WI38 (cell line): ENCODE measurements around the gene PPIH.
"Not testable (repeated sequence)": the region's sequence is repeated elsewhere in the genome, so short reads cannot be mapped to it uniquely, and the experiment has no call there.

Source experiments
- H3K4me3 ChIP-seq: 2 replicates; pipeline ENCODE4 v1.5.1; 2011; ENCODE audit warnings: low read depth, mild to moderate bottlenecking, control low read depth, low read length
- TF ChIP-seq, protein P1 (sequence below): IDR thresholded peaks from 2 replicates; pipeline ENCODE4 v1.5.1; 2012; ENCODE audit warnings: low read depth, mild to moderate bottlenecking, control low read depth, low read length

The PPIH gene

DNA sequence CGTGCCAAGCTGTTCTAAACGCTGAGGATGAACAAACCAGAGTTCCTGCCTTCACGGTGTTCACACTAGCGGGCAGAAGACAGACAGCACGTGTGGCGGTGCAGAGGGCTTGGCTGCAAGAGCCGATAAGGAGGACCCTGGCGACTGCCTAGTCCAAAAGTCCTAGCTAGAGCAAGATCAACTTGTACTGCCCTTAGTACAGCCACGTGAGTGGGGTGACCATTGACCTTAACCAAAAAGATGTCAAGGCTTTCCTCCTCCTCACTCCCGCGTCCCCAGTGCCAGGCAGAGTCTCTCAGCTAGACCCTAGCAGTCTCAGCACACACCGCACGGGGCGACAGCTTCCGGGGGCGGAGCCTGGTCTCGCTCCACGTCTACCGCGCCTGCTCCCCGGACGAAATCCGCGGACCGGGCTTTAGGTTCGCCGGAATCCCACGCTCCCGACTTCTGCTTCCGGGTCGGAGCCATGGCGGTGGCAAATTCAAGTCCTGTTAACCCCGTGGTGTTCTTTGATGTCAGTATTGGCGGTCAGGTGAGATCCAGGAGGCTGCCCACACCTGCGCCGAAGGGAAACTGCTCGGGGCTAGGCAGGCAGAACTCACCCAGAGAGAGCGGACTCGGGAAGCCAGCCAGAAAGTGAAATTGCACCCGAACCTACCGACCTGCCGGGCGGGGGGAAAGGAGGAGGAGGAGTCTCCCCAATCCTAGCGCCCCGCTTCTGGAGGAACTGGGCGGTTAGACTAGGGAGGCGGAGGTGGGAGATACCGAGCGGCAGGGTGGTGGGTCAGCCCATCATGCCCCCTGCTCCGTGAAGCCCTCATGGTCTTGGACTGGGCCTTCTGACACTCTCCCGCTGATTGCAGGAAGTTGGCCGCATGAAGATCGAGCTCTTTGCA is at the start of gene PPIH:
Gene PPIH (plus strand): TSS at position 443 of the 896 bp plus-strand sequence. CDS start 24 bp downstream, at position 467.
- TF ChIP-seq, protein P1, sequence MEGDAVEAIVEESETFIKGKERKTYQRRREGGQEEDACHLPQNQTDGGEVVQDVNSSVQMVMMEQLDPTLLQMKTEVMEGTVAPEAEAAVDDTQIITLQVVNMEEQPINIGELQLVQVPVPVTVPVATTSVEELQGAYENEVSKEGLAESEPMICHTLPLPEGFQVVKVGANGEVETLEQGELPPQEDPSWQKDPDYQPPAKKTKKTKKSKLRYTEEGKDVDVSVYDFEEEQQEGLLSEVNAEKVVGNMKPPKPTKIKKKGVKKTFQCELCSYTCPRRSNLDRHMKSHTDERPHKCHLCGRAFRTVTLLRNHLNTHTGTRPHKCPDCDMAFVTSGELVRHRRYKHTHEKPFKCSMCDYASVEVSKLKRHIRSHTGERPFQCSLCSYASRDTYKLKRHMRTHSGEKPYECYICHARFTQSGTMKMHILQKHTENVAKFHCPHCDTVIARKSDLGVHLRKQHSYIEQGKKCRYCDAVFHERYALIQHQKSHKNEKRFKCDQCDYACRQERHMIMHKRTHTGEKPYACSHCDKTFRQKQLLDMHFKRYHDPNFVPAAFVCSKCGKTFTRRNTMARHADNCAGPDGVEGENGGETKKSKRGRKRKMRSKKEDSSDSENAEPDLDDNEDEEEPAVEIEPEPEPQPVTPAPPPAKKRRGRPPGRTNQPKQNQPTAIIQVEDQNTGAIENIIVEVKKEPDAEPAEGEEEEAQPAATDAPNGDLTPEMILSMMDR, result no peak
- peak within 1 kb of the TSS; percentile 80 for H3K4me3 ChIP-seq

DNA sequence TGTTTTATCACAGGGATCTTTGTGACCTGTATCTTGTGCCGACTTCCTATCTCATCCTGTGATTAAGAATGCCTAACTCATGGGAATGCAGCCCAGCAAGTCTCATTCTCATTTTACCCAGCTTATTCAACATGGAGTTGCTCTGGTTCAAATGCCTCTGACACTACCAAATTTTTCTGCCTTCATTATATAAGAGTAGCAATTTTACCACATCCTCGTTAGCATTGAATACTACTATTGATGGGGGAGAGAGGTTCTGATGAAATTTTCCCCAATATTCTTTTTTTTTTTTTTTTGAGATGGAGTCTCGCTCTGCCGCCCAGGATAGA is 44.5 kb upstream of the PPIH start:
- H3K4me3 ChIP-seq, result no peak overlapping the region
- TF ChIP-seq, protein P1, result no peak

GRCh38 chr1:42618866-42619265 is 39.4 kb upstream of the PPIH start:
- no peak overlapping the region for H3K4me3 ChIP-seq
- TF ChIP-seq, protein P1, result no peak

DNA sequence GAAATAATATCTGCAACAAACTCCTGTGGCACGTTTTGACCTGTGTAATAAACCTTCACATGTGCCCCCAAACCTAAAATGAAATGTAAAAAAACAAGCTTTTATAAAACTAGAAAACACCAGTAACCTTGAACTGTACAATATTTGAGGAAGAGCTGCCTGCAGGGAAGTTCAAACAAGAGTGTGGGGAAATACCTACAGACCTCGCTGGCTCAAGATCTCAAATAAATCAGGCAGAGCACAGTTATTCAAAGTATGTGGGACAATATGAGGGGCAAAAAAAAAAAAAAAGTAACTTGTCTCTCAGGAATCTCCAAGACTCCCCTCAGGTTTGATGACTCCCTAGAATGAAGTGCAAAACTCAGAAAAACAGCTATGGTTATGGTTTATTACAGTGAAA is 37.9 kb upstream of the PPIH start:
- TF ChIP-seq, protein P1, result no peak
- no peak overlapping the region for H3K4me3 ChIP-seq

GRCh38 chr1:42621180-42621579 is 37.0 kb upstream of the PPIH start:
- not testable (repeated sequence) for H3K4me3 ChIP-seq

- not testable (repeated sequence) for H3K4me3 ChIP-seq
Observed at GRCh38 chr1:42627205-42627604, 31.0 kb upstream of the PPIH start.

DNA sequence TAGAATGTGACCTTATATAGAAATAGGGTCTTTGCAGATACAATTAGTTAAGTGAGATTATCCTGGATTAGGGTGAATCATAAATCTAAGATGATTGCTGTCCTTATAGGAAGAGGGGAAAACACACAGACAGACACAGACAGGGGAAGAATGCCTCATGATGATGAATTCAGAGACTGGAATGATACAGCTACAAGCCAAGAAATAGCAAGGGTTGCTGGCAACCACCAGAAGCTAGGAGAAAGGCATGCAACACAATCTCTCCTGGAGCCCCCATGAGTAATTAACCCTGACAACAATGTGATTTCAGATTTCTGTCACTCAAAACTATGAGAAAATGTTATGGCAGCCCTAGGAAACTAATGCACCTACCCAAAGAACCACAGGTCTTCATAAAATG is 19.1 kb upstream of the PPIH start:
- TF ChIP-seq, protein P1, result no peak
- H3K4me3 ChIP-seq, result no peak overlapping the region

DNA sequence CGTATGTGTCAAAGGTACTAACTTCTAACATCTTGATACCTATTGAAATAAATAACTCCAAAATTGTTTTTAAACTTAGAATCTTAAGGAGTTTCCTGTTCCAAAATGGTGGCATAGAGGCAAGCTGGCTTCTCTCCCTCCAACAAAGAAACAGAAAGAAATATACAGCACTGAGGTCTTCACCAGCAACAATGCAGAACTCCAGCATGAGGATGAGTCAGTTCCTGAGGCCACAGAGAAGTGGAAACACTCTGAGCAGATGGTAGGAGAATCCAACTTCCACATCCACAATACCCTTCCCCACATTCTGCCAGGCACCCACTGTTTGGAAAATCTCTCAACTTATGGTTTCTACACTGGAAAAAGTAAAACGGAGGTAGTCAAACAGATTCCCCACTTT is 12.2 kb upstream of the PPIH start:
- TF ChIP-seq, protein P1, result no peak
- no peak overlapping the region for H3K4me3 ChIP-seq
